Spleen (tissue), 3 donors: Measurements from ENCODE around the gene ANKRD13A.

Experiments
- POLR2A ChIP-seq, 3 donors: fragments of 450-650 bp; IDR thresholded peaks; one replicate each; pipeline ENCODE4 v1.5.1; 2017; ENCODE audit warnings: antibody characterized with exemption in 3 of 3, mild to moderate bottlenecking in 1 of 3
- POLR2AphosphoS5 ChIP-seq, 3 donors: sonication (generic); formaldehyde crosslinking; IDR thresholded peaks; one replicate each; pipeline ENCODE4 v1.5.1; 2017; ENCODE audit warnings: antibody characterized with exemption in 3 of 3

- no peak for TF ChIP-seq POLR2AphosphoS5 (IDR thresholded peaks at IDR 0.05)
- TF ChIP-seq POLR2A (IDR thresholded peaks at IDR 0.05), result no peak
Measured at GRCh38 chr12:109961612-109962011, 37.6 kb upstream of the ANKRD13A start.
